Esophagus muscularis mucosa (tissue), 3 donors: Measurements from ENCODE around the gene TAF1B.
"Not testable (repeated sequence)": the region's sequence is repeated elsewhere in the genome, so short reads cannot be mapped to it uniquely, and the experiment has no call there.

Experiments used
- CTCF ChIP-seq, 3 experiments: fragments of 200-600 bp in 2 of 3; fragments of 450-650 bp in 1 of 3; sonication (generic) in 2 of 3; IDR thresholded peaks; one replicate each; pipeline ENCODE4 v1.5.1; 2017 to 2019; ENCODE audit warnings: antibody characterized with exemption in 3 of 3, mild to moderate bottlenecking in 2 of 3, moderate library complexity in 1 of 3
- POLR2A ChIP-seq: fragments of 450-650 bp; IDR thresholded peaks from one replicate; pipeline ENCODE4 v1.6.1; 2017; ENCODE audit warnings: antibody characterized with exemption, moderate library complexity, mild to moderate bottlenecking, low read depth

GRCh38 chr2:9860922-9861580, 17.8 kb downstream of the TAF1B start:
- not testable (repeated sequence) for TF ChIP-seq POLR2A; CTCF (IDR thresholded peaks at IDR 0.05)
